ENCODE measurements around the gene SETBP1.

SETBP1 gene

DNA sequence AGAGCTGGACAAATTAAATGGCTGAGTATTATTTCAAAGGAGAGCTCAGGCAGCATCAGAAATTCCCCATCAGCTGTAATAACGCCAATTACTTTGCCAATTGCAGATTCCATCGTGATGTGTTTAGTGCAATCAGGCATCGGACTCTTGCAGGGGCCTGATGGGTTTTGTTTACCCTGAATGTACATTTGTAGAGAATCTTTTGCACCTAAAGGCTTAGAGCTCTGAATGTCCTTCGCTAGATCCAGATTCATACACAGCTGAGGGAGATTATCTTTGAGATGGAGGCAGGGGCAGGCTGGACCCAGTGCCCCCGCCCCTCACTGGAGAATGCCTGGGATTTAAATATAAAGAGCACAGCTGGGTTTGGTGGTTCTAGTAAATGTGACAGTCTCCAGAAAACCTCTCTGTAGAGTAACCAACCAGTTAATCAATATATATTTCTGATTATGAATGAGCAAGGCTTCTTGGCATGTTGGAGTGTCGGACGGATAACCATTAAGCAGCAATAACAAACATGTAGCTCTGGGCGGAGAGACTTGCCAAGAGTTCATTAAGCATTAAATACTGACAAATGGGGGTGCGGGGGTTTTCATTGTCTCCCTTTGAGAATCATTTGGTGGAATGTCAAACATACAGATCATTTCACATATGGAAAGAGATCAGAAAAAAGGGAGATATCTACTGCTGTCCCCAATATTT, 200.9 kb downstream of the SETBP1 start:
- no peak for DNase-seq

DNA sequence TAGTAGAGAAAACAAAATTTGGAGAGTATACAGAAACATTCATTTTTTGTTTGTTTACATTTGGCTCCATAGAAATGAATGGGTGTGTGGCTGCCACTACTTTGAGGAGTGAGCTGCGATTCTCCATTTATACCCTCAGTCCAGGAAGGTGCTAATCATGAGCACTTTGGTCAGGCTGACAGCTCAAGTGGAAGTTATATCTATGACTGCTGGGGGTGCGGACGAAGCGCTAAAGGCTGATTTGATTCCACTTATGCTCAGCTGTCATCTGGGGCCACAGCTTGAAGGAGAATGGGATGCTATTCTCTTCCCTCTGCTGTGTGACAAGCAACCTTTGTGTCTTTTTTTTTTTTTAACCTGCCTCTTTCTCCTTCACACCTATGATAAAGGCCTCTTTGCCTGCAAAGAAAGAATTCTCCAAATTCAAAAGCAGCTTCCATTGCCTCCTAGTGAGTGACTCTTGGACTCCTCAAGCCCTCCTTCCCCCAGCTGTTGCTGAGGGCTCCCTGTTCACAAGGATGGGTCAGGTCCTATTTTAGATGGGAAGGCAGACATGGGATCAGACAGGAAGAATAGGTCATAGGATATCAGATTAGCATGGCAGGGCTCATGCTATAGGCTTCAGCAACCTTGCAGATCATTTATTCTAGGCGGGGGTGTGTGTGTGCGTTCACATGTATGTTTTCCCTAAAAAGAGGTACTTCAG, 201.6 kb downstream of the SETBP1 start:
- no peak for DNase-seq

DNA sequence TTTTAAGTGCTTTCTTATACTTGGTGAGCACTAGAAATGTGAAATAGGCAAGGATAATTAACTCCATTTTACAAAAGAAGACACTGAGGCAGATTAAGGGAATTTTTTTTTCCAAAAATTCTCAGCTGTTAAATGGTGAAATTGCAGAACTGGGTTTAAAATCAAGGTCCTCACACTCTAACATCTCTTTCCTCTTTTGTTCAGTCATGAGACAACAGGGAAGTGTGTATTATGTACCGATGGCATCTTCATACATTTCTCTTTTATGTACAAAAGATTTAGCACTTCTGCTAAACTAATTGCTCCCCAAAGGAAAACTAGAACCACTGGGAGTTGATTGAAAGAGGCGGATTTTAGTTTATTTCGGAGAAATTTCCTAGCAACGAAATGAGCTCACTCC, 203.0 kb downstream of the SETBP1 start:
- no peak for DNase-seq

DNA sequence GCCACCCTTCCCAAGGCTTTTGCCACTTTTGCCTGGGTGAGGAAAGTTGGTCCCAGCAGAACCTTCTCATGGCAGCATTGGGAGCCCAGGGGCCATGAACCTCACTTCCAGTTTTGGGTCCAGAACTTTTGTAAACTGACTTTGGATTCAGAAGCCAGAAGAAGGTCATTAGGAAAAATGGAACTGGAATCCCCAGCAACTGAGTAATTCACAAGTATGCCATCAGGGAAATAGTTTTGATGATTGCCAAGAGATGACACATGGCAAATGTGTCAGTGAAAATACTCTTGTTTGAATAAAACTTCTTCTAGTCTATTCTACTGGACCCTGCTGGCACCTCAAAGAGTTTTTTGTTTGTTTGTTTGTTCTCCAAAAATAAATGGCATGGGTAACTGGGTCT, 203.7 kb downstream of the SETBP1 start:
- DNase-seq, result no peak

DNA sequence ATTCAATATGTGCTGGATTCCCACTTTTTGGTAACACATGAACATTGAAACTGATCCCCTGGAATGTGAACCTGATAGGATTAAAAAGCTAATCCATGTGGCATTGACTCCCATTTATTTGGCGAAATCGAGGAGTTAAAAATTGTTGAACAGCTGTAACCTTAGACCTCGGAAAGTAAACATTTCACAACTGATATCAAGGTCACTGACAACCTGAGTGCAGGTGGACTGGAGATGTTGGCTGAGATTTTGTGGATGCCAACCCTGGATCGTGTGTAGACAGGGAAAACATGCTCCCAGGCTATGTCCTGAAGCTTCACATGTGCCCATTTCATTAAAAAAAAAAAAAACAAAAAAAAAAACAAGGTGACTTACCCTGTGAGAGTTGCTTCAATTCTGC, 204.8 kb downstream of the SETBP1 start:
- DNase-seq, result no peak

DNA sequence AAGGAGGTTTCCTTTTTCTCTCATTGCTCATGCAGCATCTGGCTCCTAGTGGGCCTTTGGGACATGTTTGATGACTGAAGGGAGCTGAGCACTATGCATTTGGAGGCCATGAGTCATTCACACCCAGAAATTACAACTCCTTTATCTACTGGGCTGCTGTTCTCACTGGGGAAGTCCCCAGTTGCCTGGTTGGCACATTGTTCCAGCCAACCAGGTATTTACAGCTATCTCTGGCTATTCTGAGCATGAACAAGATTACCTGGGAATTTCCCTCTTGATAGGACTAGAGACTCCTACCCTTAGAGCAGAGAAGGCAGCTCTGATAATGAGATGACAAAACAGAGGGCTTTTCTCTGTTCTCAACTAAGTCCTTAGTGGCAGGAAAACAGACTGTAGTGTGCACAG, 206.5 kb downstream of the SETBP1 start:
- DNase-seq, result peak in 1 of 2 donors; percentile 13

DNA sequence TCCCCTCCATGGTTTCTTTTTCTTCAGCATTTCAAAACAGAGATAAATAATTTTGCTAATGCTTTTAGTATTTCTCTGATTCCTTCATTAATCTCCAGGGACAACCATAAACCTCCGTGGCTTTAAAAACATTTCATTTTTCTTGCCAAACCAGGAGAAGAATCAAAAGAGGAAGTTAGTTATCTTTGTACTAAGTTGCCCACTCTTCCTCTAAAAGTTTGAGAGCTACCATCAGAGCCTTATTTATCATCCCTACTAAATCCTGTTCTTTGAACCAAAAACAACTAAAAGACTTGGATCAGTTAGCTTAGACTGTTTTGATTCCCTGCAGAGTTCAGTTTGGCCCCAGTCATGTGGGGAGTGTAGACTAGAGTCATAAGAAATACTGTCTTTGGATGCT, 208.4 kb downstream of the SETBP1 start:
- DNase-seq, result no peak

DNA sequence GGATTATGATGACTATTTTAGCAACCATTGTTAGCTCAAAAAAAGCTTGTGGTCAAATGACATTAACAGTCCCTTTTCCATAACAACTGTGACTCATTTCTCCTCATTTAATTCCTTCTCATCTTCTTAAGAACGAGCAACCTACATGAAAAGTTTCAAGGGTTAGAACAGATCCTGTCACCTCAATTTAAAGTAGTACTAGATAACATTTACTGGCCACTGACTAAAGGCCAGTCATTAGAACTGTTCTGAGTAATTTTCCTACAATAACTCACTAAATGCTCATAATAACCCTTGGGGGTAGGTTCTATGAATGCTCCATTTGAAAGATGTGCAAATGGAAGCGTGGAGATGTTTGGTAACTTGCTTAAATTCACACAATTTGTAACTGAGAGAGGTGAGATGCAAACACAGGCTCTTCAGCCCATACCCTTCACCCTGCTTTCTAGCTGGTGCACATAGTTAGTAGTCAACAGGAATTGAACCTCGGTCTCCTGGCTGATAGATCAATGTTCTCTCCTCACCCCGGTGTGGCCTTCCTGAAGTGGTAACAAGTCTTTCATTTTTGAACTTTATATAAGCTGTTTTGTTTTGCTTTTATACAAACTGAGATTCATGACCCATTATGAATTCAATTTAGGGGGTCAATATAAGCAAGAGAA, 212.5 kb downstream of the SETBP1 start:
- DNase-seq, result no peak

DNA sequence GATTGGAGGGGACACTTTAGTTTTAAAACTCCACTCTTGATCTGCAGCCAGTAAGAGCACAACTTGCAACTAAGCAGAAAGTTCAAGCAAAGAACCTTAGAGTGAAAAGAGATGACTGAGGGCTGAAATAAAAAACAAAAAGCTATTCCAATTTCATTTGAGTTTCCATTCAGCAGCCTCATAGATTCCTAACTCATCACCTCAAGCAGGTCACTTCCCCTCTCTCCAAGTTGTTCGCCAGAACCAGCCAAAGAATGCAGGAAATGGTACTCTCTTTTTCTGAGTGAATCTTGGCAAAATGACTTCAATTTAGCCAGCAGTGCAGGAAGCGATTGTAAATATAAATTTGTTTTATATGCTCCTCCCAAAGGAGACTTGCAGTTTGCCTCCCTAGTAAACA, 213.3 kb downstream of the SETBP1 start:
- DNase-seq, result no peak

DNA sequence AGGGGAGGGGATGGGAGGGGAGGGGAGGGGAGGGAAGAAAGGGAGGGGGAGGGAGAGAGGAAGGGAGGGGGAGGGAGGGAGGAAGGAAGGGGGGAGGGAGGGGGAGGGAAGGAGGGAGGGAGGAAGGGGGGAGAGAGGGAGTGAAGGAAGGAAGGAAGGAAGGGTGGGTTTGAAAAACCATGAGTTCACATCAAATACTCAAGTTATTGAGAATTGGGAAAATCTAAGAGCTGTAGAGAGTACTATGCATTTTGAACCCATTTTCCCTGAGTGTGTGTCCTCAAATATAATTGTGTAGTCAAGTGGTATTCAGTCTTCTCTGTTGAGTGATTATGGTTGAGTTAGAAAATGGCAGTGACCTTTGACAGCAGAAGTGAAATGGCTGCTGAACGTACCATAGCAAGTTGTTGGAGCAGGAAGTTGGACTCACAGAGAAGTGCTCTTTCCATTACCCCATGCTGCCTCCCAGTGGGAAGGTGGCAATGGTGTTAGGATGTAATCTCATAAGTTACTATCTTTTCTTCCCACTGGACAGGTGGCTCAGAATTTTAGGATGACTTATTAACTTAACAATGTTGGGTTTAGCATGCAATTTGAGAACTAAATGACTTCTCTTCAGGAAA, 214.6 kb downstream of the SETBP1 start:
- DNase-seq, result no peak

DNA sequence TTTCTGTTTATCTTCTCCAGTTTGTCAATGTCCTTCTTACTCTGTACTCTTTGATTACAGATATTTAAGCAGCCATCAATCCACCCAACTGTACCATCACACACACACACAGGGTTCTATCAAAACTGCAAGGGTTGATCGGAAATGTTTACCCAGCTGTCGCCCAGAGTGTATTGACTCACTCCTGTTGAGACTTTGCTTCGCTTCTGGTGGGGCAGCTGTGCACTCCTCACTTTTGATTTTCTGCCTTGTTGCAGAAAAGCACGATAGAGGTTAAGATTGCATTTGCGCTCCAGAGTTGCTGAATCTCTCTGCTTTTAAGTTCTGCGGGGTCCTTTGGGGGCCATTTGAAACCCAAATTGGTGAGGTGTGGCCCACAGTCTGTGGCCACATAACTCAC, 216.2 kb downstream of the SETBP1 start:
- no peak for DNase-seq

DNA sequence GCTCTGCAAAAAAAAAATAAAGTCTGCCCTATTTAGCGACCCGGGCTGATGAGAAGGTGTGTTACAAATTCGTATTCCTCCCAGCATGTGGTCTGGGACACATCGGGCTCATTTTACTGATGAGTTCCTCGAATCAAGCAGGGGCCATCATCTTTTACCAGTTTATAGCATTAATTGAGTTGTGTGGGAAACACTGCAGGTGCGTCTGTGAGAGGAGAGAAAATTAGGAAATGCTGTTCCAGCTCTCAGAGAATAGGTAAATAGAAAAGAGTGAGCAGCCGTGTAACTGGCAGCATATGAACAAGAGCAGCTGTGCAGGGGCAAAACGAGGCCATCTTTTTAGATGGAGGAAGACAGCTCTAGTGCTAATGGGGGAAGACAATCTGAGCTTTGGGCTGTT, 216.7 kb downstream of the SETBP1 start:
- no peak for DNase-seq

DNA sequence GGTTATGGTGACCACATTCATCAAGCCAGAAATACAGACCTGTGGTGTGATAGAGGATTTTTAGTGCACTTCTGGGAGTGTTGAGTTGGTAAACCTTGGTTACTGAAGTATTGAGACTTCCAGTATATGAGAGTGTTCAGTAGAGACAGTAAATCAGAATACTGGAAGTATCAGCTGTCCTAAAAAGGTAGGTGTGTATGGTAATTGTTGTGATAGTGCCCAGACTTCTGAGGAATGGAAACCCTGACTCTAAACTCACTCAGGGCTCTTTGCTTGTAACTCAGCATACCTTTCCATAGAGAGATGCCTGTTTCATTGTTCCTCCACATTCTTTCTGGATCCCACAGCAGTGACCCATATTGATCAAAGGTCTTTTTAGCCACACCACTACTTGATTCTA, 217.1 kb downstream of the SETBP1 start:
- no peak for DNase-seq

DNA sequence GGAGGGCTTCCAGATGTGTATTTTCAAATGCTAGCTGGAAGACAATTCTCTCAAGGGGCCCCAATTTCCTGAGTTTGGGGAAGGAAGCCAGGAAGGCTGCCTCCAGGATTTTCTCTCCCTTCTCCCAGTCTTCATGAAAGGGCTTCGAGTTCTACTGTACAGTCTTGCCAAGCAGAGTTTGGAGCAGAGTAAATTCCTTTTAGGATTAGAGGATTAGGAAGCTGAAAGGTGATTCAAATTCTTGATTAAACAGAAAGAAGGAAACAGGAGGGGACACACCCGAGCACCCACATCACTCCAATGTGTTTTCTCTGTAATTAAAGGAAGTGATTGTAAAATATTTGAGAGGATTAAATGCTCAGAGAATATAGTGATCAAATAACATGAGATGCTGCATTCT, 217.8 kb downstream of the SETBP1 start:
- no peak for DNase-seq

DNA sequence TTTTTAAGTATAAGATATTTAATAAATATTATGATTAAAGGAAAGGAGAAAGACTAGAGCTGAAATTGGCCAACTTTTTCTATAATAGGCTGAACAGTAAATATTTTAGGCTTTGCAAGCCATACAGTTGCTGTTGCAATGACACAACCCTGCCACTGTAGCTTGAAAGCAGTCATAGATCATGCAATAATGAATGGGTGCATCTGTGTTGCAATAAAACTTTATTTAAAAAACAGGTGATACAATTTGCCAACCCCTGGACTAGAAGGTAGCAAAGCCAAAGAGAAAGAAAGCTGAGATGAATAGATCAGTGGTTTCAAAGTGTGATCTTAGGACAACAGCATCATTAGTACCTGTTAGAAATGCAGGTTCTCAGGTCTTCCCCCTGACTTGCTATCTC, 219.1 kb downstream of the SETBP1 start:
- DNase-seq, result no peak

DNA sequence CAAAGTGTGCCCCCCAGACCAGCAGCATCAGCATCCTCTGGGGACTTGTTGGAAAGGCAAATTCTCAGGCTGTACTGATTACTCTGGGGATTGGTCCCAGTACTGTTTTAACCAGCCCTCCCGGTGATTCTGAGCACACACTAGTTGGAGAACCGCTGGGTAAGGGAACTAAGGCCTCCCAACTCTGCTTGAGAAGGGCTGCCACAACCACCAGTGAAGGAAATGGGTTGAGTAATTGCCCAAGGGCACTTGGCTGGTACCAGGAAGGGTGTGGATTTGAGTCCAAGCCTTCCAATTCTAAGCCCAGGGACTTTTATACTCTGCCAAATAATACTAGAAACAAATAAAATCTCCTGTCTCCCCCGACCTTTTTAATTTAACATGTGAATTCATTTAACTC, 219.9 kb downstream of the SETBP1 start:
- DNase-seq, result no peak

DNA sequence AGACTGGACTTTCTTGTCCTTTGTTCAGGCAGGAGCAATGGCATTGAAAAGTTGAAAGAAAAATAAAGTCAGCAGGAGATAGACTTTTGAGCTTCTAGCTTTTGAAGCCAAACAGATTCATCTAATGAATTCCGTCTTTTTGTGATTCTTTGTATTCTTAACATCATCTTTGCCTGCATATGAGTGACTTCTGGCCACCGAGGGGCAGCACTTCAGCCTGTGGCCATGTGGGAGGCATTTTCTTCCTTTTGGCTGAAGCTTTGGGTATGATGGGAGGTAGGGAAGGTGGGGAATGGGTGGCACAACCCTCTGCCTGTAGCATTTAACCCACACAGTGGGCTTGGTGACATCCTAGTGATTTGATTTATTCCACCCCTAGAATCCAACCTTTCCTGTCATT, 220.6 kb downstream of the SETBP1 start:
- no peak for DNase-seq

DNA sequence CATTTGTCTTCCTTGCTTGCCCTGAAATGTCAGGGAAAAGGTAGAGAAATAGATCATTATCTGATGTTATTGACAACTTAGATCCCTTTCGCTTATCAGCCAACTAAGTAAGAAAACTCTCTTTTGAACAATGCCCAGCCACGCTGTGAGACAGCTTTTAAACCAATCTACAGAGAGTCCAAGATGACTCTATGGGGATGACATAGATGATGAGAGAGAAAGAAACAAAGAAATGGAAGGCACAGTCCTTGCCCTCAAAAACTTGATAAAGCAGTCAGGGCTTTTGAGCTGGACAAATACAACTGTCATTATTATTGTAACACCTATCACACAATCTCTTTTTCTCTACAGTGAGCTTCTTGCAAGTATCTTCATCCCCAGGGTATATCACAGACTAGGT, 222.6 kb downstream of the SETBP1 start:
- no peak for DNase-seq

DNA sequence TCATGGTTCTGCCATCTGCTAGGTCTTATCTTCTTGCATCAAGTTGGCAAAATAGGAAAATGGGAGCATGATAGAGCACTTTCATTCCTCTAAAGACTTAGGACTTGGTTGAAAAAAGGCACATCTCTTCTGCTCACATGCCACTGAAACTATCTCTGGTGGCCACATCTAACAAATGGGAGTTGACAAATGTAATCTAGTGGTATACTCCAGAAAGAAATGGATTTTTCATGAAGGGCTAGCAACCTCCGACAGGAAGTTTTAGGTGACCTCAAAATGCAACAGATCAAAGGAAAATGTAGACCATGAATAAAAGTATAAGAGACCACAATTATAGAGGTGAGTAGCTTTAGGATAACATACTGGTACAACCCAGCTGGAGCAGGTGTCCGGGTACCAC, 224.1 kb downstream of the SETBP1 start:
- DNase-seq, result no peak

DNA sequence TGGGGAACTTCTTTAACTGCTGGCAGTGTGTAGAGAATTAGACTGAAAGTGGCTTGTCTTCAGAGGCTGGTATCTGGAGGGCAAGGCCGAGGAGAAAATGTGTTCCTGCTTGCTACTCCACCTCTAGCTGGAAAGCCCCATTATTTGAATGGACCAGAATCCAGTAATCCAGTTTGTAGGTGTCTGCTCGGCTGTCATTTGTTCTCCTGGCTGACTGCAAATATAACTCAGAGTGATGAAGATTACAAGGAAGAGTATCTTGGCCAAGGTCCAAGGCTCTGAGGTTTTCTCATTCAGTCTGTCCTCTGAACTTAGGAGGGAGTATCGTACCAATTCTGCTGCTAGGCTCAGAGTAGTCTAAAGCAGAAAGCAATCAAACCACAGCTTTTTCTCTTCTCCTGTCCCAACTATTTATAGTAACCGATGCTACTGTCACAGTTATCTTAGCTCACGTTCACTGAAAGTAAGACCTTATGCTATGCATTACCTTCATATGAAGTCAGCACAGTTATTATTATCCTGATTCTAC, 228.6 kb downstream of the SETBP1 start:
- DNase-seq, result no peak

DNA sequence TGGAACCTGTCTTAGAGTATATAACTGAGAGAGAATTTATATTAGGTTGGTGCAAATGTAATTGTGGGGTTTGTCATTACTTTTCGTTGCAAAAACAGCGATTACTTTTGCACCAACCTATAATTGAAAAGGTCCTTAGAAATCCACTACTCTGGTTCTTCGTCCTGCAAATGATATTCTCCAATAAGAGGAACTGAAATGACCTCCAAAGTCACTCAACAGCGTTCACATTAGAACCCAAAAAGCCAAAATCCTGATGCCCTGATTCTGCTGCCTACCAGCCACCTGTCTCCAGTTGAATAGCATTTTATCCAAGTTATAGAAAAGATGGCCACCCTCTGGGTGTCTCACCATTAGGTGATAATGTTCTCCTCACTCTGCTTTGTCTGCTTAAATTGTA, 230.6 kb downstream of the SETBP1 start:
- no peak for DNase-seq

DNA sequence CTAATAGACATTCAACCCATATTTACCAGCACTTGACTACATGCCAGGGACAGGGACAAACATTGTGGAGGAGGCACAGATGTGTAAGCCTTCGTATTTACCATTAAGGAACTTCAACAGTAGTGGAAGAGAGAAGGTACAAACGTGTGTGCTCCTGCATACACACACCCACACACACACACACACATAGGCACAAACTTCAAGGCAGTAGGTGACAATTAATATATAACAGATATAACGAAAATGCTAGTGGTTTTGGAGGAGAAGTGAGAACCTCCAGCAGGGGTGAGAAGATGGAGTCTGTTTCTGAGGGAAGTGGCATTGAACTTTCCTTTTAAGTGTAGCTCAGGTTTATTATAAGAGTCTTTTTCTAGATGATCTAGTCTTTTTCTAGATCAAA, 231.1 kb downstream of the SETBP1 start:
- DNase-seq, result no peak

DNA sequence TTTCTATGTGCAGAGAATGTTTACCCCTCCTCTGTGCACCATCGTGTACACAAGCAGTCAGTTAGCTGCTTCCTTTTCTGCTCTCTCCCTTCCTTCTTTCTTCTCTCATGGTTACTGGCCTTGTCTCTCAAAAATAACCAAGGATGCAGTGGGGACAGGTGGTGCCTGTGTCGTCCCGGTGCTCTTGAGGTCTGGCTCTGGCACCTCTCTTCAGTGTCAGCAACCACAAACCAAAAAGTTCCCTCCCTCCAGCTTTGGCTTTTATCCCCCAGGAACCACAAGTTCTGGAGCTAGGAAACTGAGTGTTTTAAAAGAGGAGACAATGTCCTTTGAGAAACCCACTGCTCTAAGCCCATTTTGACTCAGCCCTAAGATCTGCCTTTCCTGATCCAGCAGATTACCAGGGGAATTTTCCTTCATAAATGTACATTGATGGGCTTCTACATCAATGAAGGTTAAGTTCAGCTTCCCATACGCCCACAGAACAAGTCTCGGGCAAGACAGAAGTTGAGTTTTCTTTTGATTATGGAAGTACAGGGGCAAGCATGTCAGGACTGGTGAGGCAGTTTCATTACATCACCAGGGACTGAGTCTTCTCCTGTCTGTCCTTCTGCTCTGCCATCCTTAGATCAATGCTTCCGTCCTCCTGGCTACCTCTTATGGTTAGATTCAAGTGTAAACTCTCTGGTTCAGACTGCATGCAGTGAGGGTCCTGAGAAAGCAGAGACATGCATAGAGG, 232.2 kb downstream of the SETBP1 start:
- no peak for DNase-seq
